ENCODE data around the gene CENPQ.

Gene CENPQ

DNA sequence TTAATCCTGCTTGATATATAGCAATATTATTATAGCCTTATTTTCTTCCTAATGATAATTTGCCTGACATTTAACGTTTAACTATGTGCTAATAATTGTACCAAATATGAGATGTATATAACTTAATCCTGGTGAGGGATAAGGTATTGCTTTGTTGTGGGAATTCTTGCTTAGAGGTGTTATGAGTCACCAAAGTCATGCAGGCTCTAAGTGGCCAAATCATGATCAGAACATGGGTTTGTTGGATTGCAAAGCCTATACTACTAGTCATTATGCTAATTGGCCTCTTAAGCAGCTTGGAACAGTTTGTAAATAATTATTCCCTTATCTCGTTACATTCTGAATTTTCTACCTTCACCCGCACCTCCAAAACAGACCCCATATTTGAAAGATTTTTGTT, 65.4 kb downstream of the CENPQ start:
- TF ChIP-seq, protein P1, sequence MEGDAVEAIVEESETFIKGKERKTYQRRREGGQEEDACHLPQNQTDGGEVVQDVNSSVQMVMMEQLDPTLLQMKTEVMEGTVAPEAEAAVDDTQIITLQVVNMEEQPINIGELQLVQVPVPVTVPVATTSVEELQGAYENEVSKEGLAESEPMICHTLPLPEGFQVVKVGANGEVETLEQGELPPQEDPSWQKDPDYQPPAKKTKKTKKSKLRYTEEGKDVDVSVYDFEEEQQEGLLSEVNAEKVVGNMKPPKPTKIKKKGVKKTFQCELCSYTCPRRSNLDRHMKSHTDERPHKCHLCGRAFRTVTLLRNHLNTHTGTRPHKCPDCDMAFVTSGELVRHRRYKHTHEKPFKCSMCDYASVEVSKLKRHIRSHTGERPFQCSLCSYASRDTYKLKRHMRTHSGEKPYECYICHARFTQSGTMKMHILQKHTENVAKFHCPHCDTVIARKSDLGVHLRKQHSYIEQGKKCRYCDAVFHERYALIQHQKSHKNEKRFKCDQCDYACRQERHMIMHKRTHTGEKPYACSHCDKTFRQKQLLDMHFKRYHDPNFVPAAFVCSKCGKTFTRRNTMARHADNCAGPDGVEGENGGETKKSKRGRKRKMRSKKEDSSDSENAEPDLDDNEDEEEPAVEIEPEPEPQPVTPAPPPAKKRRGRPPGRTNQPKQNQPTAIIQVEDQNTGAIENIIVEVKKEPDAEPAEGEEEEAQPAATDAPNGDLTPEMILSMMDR (conservative IDR thresholded peaks at IDR 0.05), result no peak
- H3K27ac ChIP-seq, result no peak overlapping the region

DNA sequence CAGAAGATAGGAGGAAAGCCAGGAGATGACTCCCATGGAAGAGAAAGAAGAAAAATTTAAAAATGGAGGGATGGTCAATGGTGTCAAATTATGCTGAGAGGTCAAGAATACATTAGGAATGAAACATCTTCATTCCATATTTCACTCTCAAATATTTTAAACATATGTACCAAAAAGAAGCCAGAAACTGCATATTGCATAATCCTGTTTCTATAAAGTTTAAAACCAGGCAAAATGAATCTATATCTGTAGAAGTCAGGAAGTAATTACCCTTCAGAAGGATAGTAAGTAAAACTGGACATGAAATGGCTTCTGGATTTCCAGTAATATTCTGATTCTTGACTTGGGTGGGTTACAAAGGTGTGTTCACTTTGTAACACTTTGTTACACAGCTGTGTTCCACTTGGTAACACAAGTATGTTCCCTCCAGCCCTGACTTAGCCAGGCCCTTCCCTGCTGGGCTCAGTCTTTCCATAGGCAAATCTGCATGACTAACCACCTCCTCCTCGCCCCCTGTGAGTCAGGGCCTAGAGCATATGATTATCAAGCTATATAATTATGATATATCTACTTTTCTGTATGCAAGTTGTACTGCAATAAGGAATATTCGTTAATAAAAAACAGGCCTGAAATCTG, 67.1 kb downstream of the CENPQ start:
- H3K27ac ChIP-seq, result no peak overlapping the region
- TF ChIP-seq, protein P1 (conservative IDR thresholded peaks at IDR 0.05), result no peak

GRCh38 chr6:49531774-49532569, 68.8 kb downstream of the CENPQ start:
- TF ChIP-seq, protein P1 (conservative IDR thresholded peaks at IDR 0.05), result peak; percentile 95
- peak overlapping the region; percentile 22; the same call in 1 of the 2 replicates for H3K27ac ChIP-seq

- TF ChIP-seq, protein P1 (conservative IDR thresholded peaks at IDR 0.05), result no peak
Observed at GRCh38 chr6:49535795-49536194, 72.6 kb downstream of the CENPQ start.

DNA sequence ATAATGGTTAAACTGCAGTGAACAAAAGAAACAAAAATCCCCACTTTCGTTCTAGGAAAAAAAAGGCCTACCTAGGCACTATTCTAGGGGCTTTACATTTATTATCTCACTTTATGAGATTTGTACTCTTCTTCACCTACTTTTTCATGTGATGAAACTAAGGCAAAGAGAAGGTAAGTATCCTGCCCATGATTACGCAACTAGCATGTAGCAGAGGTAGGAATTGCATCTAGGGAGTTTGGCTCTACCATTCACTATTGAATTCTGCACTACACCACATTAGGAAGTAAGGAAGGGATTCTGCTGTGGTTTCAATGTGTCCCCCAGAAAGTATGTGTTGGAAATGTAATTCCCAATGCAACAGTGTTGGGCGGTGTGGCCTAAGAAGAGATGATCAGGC, 75.9 kb downstream of the CENPQ start:
- TF ChIP-seq, protein P1 (conservative IDR thresholded peaks at IDR 0.05), result no peak
- no peak overlapping the region for H3K27ac ChIP-seq

More at GRCh38 chr6:49535795-49536194, 72.6 kb downstream of the CENPQ start:
- H3K27ac ChIP-seq, result no peak overlapping the region

DNA sequence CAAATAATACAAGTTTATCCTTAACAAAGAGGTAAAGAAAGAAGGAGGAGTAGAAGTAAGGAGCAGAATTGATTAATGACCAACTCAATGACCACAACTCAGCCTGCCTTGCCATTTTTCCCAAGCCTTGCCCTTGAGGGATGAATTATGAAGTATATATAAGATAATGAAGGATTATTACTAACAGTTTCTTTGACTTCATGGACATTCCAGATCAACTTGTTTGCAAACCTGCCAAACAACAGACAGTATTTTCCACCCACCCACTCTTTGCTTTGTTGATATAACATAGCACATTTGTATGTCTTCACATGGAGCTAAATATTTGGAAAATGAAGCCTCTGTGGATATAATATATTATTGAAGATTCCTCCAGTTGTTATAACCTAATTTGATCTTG, 77.4 kb downstream of the CENPQ start:
- no peak overlapping the region; the same call in 1 of the 2 replicates for H3K27ac ChIP-seq
- TF ChIP-seq, protein P1 (conservative IDR thresholded peaks at IDR 0.05), result no peak

DNA sequence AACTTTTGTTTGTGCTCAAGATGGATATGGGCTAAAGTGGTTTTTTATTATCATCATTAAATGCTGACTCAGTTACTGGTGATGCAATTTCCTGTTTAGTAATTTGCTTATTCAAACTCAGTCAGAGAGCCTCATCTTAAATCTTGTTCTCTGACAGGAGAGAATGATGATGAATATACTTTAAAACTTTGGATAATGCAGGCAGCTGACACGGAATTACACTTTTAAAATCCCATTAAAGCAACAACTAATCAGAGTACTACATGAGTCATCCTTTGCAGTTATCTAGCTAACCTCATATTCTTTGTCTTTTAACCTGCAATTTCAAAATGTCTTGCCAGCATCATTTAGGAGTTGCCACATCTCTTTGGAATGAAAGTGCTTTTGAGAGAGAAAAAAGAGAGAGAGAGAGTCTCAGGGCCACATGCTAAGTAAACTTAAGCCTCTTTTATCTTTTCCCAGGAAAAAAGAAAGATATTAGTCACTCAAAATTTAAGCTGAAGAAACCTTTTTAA, 78.1 kb downstream of the CENPQ start:
- peak overlapping the region; percentile 59 for H3K27ac ChIP-seq

More for the DNA sequence above, 78.1 kb downstream of the CENPQ start:
- TF ChIP-seq, protein P1 (conservative IDR thresholded peaks at IDR 0.05), result no peak
